ENCODE data around the gene ZFP82.

The ZFP82 gene

DNA sequence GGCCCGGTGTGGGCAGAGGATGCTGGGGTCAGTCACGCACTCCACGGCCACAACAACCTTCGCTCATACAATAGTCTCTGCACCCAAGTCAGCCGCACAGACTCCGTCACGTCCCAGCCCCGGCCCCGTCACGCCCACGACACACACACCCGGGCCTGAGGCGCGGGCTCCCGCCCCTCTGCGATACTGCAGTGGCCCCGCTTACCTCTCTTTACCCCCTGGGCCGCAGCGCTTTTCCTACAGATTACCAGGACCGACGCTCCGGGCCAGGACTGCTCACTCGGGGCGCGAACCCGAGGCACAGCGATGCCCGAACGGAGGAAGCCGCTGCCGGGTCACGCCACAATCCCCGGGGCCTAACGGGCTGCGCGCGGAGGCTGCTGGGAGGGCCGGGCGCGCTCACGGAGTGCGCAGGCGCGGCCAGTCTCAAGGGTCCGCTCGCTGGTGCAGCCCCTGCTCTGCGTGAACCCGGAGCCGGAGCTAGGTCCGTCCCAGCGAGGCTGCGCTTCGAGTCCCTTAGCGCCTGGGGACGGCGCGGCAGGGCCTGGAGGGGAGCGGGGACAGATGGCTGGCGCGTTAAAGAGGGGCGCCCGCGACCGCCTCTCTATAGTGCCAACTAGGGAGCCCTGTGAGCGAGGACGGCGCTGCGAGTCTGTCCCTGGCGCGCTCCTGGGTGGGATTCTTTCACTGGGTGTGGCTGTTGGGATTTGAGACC, at the start of gene ZFP82:
TSS of gene ZFP82 (minus strand) at position 358 of the 715 bp plus-strand sequence. CDS start 8,855 bp downstream, outside the sequence.
- peak within 1 kb of the TSS; percentile 89 for H3K4me3 ChIP-seq (ENCODE audit: low read length)
- peaks cover 8% of the 10 kb centered on the region for H3K4me1 ChIP-seq (ENCODE audit: control insufficient read depth, insufficient read depth, low read length)
- peak within 1 kb of the TSS; percentile 78 for H3K9ac ChIP-seq (ENCODE audit: low read length)
- H3K27ac ChIP-seq (ENCODE audit: low read depth, low read length) = peak within 1 kb of the TSS; percentile 94
- no peaks in the 10 kb centered on the region for H3K36me3 ChIP-seq (ENCODE audit: control insufficient read depth, insufficient read depth, low read length)
- H3K27me3 ChIP-seq (ENCODE audit: control insufficient read depth, insufficient read depth, low read length) = no peaks in the 10 kb centered on the region

DNA sequence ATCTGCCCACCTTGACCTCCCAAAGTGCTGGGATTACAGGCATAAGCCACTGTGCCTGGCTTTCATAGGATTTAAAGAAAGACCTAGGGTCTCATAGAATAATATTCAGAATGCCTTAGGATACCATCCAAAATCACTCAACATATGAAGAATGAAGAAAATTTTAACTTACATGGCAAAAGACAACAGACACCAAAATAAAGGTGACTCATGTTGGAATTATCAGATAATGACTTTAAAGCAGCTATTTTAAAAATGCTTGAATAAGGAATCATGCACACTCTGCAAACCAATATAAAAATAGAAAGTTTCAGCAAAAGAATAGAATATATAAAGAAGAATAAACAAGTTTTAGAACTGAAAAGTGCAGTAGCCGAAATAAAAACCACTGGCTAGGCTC, 41.6 kb upstream of the ZFP82 start:
- no peaks in the 10 kb centered on the region for H3K36me3 ChIP-seq (ENCODE audit: control insufficient read depth, insufficient read depth, low read length)

DNA sequence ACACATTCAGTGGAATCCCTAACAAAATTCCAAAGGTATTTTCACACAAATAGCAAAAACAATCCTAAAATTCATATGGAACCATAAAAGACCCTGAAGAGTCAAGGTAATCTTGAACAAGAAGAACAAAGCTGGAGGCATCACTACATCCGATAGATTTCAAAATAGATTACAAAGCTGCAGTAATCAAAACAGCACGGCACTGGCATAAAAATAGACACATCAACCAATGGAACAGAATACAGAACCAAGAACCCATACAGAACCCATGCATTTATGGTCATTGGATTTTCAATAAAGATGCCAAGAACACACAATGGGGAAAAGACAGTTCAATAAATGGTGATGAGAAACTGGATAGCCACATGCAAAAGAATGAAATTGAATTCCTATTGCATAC, 38.4 kb upstream of the ZFP82 start:
- H3K4me3 ChIP-seq (ENCODE audit: low read length) = no peak overlapping the region
- no peaks in the 10 kb centered on the region for H3K27me3 ChIP-seq (ENCODE audit: control insufficient read depth, insufficient read depth, low read length)
- H3K4me1 ChIP-seq (ENCODE audit: control insufficient read depth, insufficient read depth, low read length) = no peaks in the 10 kb centered on the region
- no peak overlapping the region for H3K27ac ChIP-seq (ENCODE audit: low read depth, low read length)
- peaks cover 2% of the 10 kb centered on the region for H3K36me3 ChIP-seq (ENCODE audit: control insufficient read depth, insufficient read depth, low read length)
- no peak overlapping the region for H3K9ac ChIP-seq (ENCODE audit: low read length)

More for the DNA sequence above, 41.6 kb upstream of the ZFP82 start:
- Histone ChIP-seq H3K27ac (ENCODE audit: low read depth, low read length) (no peak overlapping the region), H3K9ac (ENCODE audit: low read length) (no peak overlapping the region), H3K27me3 (ENCODE audit: control insufficient read depth, insufficient read depth, low read length) (no peaks in the 10 kb centered on the region), H3K4me1 (ENCODE audit: control insufficient read depth, insufficient read depth, low read length) (no peaks in the 10 kb centered on the region), H3K4me3 (ENCODE audit: low read length) (no peak overlapping the region)

DNA sequence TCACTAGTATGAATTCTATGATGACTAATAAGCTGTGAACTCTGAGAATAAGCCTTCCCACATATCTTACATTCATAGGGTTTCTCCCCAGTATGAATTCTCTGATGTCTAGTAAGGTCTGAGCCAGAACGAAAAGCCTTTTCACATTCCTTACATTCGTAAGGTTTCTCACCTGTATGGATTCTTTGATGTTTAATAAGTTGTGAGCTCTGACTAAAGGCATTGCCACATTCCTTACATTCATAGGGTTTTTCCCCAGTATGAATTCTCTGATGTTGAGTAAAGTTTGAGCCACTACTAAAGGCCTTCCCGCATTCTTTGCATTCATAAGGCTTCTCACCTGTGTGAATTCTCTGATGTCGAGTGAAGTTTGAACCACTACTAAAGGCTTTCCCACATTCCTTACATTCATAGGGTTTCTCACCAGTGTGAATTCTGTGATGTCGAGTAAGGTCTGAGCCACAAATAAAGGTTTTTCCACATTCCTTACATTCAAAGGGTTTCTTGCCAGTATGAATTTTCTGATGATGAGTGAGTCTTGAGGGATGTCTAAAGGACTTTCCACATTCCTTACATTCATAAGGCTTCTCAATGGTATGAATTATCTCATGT, 30.7 kb upstream of the ZFP82 start:
- Histone ChIP-seq H3K27me3 (ENCODE audit: control insufficient read depth, insufficient read depth, low read length) (no peaks in the 10 kb centered on the region), H3K4me1 (ENCODE audit: control insufficient read depth, insufficient read depth, low read length) (no peaks in the 10 kb centered on the region), H3K36me3 (ENCODE audit: control insufficient read depth, insufficient read depth, low read length) (peaks cover 22% of the 10 kb centered on the region), H3K27ac (ENCODE audit: low read depth, low read length) (no peak overlapping the region), H3K4me3 (ENCODE audit: low read length) (peak overlapping the region; percentile 15), H3K9ac (ENCODE audit: low read length) (no peak overlapping the region)

DNA sequence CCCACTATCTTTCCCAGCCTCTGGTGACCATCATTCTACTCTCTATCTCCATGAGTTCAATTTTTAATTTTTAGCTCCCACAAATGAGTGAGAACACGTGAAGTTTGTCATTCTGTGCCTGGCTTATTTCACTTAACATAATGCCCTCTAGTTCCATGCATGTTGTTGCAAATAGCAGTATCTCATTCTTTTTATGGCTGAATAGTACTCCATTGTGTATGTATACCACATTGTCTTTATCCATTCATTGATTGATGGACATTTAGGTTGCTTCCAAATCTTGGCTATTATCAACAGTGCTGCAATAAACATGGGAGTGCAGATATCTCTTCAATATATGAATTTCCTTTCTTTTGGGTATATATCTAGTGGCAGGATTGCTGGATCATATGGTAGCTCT, 22.9 kb upstream of the ZFP82 start:
- Histone ChIP-seq H3K4me3 (ENCODE audit: low read length) (no peak overlapping the region), H3K36me3 (ENCODE audit: control insufficient read depth, insufficient read depth, low read length) (no peaks in the 10 kb centered on the region), H3K27me3 (ENCODE audit: control insufficient read depth, insufficient read depth, low read length) (no peaks in the 10 kb centered on the region), H3K4me1 (ENCODE audit: control insufficient read depth, insufficient read depth, low read length) (no peaks in the 10 kb centered on the region), H3K9ac (ENCODE audit: low read length) (no peak overlapping the region), H3K27ac (ENCODE audit: low read depth, low read length) (no peak overlapping the region)

DNA sequence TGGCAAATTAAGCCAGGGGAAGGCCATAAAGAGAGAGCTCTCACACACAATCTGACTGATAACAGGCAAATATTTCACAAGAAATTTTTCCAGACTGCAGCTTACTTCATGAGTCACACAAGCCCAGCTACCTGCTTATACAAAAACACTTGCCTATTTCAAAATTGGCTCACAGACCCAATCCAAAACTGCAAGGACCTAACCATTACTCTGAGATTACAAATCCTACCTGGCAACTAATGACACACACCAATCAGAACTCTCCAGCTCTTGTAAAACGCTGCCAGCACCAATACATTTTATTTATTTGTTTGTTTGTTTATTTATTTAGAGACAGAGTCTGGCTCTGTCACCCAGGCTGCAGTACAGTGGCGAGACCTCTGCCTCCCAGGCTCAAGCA, 18.1 kb upstream of the ZFP82 start:
- Histone ChIP-seq H3K4me1 (ENCODE audit: control insufficient read depth, insufficient read depth, low read length) (no peaks in the 10 kb centered on the region), H3K27ac (ENCODE audit: low read depth, low read length) (no peak overlapping the region), H3K9ac (ENCODE audit: low read length) (no peak overlapping the region), H3K27me3 (ENCODE audit: control insufficient read depth, insufficient read depth, low read length) (no peaks in the 10 kb centered on the region), H3K4me3 (ENCODE audit: low read length) (no peak overlapping the region), H3K36me3 (ENCODE audit: control insufficient read depth, insufficient read depth, low read length) (no peaks in the 10 kb centered on the region)

DNA sequence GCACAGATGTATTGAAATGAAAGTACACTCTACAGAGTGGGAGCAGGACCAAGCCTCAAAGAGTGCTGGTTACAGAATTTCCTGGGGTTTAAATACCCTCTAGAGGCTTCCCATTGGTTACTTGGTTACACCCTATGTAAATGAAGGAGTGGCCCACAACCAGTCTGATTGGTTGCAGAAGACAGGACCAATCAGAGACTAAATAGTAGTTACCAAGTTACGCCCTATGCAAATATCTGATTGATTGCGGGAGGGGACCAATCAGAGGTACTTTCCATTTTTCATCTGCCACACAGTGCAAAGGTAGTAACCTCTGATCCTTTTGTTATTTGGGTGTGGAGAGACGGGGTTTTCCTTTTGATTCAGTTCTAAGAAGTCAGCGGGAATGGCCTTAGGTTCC, 5.5 kb upstream of the ZFP82 start:
- Histone ChIP-seq H3K36me3 (ENCODE audit: control insufficient read depth, insufficient read depth, low read length) (no peaks in the 10 kb centered on the region), H3K4me1 (ENCODE audit: control insufficient read depth, insufficient read depth, low read length) (no peaks in the 10 kb centered on the region), H3K27me3 (ENCODE audit: control insufficient read depth, insufficient read depth, low read length) (no peaks in the 10 kb centered on the region), H3K4me3 (ENCODE audit: low read length) (no peak overlapping the region), H3K9ac (ENCODE audit: low read length) (no peak overlapping the region), H3K27ac (ENCODE audit: low read depth, low read length) (no peak overlapping the region)

DNA sequence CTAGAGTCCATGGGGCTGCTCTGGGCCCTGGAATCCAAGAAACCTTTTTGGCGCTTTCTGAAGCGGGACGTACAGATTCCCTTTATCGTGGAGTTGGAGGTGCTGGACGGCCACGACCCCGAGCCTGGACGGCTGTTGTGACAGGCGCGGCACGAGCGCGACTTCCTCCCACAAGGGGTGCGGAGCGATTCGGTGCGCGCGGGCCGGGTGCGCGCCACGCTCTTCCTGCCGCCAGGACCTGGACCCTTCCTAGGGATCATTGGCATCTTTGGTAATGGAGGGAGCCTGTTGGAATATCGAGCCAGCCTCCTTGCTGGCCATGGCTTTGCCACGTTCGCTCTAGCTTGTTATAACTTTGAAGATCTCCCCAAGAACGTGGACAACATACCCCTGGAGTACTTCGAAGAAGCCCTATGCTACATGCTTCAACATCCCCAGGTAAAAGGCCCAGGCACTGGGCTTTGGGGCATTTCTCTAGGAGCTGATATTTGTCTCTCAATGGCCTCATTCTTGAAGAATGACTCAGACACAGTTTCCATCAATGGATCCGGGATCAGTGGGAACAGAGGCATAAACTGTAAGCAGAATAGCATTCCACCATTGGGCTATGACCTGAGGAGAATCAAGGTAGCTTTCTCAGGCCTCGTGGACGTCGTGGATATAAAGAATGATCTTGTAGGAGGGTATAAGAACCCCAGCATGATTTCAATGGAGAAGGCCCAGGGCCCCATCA, 3.5 kb upstream of the ZFP82 start:
- Histone ChIP-seq H3K36me3 (ENCODE audit: control insufficient read depth, insufficient read depth, low read length) (no peaks in the 10 kb centered on the region), H3K9ac (ENCODE audit: low read length) (no peak overlapping the region), H3K27ac (ENCODE audit: low read depth, low read length) (no peak overlapping the region), H3K4me3 (ENCODE audit: low read length) (peak overlapping the region; percentile 54), H3K27me3 (ENCODE audit: control insufficient read depth, insufficient read depth, low read length) (no peaks in the 10 kb centered on the region), H3K4me1 (ENCODE audit: control insufficient read depth, insufficient read depth, low read length) (peaks cover 8% of the 10 kb centered on the region)

DNA sequence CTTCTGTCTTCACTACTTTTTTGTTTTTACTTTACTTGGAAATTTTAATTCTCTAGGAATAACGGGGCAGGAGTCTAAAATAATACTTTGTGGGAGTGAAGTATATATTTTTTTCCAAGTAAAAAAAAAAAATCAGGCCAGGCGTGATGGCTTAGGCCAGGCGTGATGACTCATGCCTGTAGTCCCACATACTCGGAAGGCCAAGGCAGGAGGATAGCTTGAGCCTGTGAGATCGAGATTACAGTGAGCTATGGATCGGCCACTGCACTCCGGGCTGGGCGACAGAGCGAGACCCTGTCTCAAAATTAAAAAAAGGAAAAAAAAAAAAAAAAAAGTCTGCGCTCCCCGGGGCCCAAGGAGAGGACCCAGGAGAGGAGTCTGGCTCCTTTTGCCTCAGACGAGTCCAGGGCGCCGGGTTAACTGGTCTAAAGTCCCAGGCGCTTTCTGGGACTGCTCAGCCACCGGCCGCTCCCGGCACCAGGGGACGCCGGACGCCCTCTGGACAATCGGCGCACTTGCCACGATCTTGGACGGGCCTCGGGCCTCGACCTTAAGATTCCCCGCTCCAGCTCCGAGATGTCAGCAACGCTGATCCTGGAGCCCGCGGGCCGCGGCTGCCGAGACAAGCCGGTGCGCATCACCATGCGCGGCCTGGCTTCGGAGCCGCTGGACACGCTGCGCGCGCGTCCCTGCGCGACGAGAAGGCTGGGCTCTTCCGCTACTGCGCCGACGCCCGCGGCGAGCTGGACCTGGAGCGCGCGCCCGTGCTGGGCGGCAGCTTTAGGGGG, 2.7 kb upstream of the ZFP82 start:
- Histone ChIP-seq H3K27me3 (ENCODE audit: control insufficient read depth, insufficient read depth, low read length) (no peaks in the 10 kb centered on the region), H3K4me1 (ENCODE audit: control insufficient read depth, insufficient read depth, low read length) (peaks cover 8% of the 10 kb centered on the region), H3K9ac (ENCODE audit: low read length) (no peak overlapping the region), H3K4me3 (ENCODE audit: low read length) (peak overlapping the region; percentile 54), H3K27ac (ENCODE audit: low read depth, low read length) (no peak overlapping the region), H3K36me3 (ENCODE audit: control insufficient read depth, insufficient read depth, low read length) (no peaks in the 10 kb centered on the region)

DNA sequence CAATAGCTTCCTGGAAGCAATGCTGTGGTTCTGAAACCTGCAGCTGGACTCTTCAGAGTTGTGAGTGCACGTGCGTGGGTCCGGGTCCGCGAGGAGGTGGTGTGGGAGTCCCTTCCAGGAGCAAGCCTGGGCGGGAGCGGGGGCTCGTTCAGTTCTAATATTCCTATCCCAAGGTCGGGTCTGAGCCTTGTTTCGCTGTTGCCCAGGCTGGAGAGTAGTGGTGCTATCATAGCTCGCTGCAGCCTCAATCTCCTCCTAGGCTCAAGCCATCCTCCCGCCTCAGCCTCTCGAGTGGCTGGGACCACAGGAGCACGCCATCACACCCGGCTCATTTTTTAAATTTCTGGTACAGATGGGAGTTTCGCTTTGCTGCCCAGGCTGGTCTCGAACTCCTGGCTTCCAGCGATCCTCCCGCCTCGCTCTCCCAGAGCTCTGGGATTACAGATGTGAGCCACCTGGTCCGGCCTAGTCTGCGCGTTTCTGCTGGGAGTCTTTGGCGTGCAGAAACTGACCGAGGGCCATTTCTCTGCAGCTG, 625 bp downstream of the ZFP82 start:
- Histone ChIP-seq H3K36me3 (ENCODE audit: control insufficient read depth, insufficient read depth, low read length) (no peaks in the 10 kb centered on the region), H3K27me3 (ENCODE audit: control insufficient read depth, insufficient read depth, low read length) (no peaks in the 10 kb centered on the region), H3K9ac (ENCODE audit: low read length) (peak overlapping the region; percentile 78), H3K4me3 (ENCODE audit: low read length) (peak overlapping the region; percentile 89), H3K27ac (ENCODE audit: low read depth, low read length) (peak overlapping the region; percentile 94), H3K4me1 (ENCODE audit: control insufficient read depth, insufficient read depth, low read length) (peaks cover 8% of the 10 kb centered on the region)

DNA sequence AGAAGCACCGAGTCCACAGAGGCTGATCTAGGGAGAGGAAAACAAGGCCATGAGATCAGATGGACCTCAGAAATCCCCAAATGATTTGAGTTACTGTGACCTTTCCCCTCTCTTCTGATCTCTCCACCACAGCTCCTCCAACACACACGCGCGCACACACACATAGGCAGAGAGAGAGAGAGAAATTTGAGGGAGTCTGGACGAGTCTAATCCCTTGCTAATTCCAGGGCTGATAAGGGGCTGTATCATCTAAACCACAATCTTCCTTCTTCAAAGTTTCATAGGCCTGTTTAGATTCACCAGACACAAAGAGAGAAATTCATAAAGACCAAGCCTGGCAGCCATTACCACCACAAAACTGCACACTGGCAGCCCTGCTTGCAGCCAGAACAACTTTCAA, 8.6 kb downstream of the ZFP82 start:
- peaks cover 24% of the 10 kb centered on the region for H3K36me3 ChIP-seq (ENCODE audit: control insufficient read depth, insufficient read depth, low read length)
- no peak overlapping the region for H3K27ac ChIP-seq (ENCODE audit: low read depth, low read length)
- no peaks in the 10 kb centered on the region for H3K4me1 ChIP-seq (ENCODE audit: control insufficient read depth, insufficient read depth, low read length)
- no peaks in the 10 kb centered on the region for H3K27me3 ChIP-seq (ENCODE audit: control insufficient read depth, insufficient read depth, low read length)
- H3K4me3 ChIP-seq (ENCODE audit: low read length) = no peak overlapping the region
- H3K9ac ChIP-seq (ENCODE audit: low read length) = no peak overlapping the region

DNA sequence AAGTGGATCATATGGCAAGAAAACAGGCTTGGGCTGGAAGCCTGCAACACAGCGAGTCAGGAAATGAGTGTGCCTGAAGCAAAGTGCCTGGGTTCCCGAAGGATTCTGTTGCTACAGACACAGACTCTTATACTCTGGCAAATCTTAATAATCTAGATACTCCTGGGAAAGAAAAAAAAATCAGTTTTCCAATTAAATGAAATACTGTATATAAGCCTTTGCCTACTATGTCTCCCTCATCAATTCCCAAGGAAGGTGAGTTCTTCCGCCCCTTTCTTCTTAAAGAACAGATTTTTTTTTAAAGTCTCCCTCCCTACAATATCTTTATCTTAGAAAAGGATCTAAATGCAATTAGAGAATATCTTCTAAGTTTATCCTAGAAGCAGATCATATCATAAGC, 10.3 kb downstream of the ZFP82 start:
- Histone ChIP-seq H3K9ac (ENCODE audit: low read length) (no peak overlapping the region), H3K4me3 (ENCODE audit: low read length) (no peak overlapping the region), H3K27me3 (ENCODE audit: control insufficient read depth, insufficient read depth, low read length) (no peaks in the 10 kb centered on the region), H3K36me3 (ENCODE audit: control insufficient read depth, insufficient read depth, low read length) (peaks cover 28% of the 10 kb centered on the region), H3K27ac (ENCODE audit: low read depth, low read length) (no peak overlapping the region), H3K4me1 (ENCODE audit: control insufficient read depth, insufficient read depth, low read length) (no peaks in the 10 kb centered on the region)

Data from rectal smooth muscle tissue (tissue), 1 donor.